GM19035 (cell line): ENCODE measurements around the gene UAP1L1.
A peak's percentile ranks its signal among the peaks of the same experiment; 100 is the strongest.
"Not testable (repeated sequence)": the region's sequence is repeated elsewhere in the genome, so short reads cannot be mapped to it uniquely, and the experiment has no call there.

ENCODE experiments used
- ATAC-seq: cut with Tn5 transposase; IDR thresholded peaks from one replicate; pipeline ENCODE4 v1.9.1; 2021; ENCODE audit not compliant: unreplicated experiment

UAP1L1 gene

DNA sequence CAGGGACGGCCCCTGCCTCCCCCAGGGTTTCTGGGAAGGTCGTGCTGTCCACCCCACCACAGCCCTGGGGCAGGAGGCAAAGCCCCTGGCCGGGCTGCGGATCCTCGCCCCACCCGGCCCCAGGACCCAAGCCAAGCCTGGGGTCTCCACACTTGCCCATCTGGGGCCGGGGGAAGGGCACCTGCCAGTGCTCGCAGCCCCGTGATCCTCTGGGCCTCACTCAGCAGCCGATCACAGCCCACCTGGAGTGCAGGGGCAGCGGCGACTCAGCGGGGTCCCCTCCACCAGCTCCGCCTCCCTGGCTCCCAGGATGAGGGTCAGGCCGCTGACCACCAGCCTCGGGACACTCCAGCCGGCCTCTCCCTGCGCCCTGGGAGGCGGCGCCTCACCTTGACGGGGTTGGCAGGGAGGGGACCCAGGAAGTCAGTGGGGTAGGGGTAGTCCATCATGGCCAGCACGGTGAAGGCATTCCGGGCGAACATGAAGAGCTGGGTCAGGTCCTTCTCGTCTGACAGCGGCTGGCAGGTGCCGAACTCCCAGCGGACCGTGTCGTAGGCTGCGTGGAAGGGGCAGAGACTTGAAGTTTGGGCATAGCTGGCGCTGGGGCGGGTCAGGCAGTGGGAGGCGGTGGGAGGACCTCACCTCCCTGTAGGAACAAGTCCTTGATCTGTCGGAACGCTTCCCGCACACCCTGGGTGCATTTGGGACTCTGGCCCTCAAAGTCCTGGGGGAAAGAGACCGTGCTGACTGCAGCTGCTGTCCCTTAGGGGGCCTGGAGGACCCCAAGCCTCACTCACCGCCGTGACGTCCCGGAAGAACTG is 35.5 kb downstream of the UAP1L1 start:
- no peak for ATAC-seq

DNA sequence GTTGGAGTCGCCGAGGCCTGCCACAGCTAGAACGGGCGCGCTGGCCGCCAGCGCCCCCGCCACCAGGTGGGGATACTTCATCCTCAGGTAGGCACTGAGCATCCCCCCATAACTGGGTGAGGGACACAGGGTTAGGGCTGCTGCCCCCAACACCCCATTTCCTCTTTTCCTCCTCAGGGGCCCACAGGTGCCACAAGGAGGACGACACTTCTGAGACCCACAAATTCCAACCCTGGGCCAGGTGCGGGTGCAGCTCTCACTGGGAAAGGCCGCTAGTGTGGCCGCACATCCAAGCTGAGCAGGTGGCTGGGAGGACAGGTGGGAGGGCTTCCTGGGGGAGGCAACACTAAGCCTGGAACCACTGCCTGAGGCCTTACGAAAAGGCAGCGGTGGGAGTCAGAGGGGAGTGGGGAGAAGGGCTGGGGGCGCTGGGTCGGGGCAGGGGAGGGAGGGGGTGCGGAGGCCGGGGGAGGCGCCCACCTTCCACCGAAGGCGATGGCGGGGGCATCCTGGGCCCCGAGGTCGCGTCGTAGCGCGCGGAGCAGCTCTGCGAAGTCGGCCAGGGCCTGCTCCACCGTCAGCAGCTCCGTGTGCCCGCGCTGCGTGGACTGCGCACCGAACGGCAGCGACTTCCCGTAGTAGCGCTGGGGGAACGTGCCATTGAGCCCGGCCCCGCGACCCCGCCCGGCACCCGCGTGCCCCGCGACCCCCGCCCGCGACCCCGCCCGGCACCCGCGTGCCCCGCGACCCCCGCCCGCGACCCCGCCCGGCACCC is 36.3 kb downstream of the UAP1L1 start:
- ATAC-seq = no peak

DNA sequence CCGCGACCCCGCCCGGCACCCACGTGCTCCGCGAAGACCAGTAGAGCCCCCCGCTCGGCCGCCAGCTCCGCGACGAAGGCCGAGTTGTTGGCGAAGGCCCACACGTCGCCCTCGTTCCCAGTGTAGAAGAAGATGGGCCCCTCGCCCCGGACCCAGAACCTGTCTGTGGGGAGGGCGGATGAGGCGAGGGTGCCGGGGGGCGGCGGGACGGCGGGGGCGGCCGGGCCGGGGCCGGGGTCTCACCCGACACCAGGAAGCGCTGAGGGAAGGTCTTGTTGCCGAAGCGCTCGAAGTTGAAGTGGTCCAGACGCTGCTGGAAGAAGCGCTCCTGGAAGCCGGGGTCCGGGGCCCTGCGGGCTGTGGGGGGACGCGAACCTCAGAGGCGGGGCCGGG is 36.9 kb downstream of the UAP1L1 start:
- no peak for ATAC-seq

DNA sequence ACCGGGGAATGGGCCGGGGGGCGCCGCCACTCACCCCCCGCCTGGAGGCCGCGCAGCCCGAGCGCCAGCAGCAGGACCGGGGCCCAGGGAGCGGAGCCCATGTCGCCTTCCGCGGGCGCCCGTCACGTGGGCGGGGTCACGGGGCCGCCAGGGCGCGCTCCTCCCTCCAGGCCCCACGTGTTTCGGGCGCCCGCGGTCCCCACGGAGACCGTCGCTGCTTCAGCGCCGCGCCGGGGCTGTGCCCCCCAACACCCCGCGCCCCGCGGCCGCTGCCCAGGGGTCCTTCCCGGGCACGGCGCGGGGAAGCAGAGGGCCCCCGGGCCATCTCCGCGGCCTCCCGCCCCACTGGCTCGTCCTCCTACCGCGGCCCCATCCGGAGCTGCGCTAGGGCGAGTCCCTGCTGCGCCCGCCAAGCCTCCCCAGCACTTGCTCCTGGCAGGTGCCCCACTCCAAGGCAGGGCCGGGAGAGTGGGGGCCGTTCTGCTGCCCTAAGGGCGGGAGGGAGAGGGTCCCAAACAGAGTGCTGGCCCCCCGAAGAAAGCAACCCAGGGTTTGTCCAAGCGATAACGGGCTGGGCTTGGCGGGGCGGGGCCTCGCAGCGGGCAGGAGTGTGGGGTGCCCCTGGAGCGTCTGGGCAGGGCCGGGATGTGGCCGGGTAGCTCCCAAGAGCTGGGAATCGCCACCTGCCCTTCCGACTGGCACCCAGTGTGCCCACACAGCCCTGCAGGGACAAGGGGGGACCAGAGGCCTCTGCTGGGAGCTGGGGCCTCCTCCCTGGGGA is 37.5 kb downstream of the UAP1L1 start, which contains the start of gene DPP7:
Gene DPP7, minus strand, starts transcription at position 121 of the 781 bp plus-strand sequence. Its CDS starts 20 bp downstream, at position 101.
- peak; percentile 70 for ATAC-seq

DNA sequence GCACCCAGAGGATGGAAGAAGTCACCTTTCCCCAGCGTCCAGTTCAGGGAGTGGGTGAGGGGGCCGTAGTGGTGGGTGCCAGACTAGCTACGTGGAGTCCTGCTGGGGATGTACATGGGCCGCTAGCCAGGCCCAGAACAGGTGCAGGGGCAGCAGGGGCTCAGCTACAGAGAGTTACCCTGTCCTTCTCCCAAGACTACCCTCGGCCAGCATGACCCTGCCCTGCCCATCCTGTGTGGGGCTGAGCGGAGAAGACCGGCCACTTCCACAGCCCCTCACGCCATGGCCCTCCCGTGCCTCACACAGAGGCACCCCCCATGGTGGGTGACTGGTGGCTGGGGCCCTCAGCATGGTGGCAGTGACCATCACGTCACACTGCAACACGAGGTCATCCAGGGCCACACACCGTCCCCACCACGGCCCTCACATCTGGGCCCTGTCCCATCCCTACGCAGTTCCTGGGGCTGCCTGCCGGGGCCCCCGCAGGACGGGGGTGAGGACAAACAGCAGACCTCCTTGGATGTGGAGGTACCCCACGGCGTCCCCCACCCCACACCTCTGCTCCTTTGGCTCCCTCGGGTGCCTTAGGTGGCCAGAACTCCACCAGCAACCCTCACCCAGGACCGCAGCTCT is 38.2 kb downstream of the UAP1L1 start:
- ATAC-seq = no peak

DNA sequence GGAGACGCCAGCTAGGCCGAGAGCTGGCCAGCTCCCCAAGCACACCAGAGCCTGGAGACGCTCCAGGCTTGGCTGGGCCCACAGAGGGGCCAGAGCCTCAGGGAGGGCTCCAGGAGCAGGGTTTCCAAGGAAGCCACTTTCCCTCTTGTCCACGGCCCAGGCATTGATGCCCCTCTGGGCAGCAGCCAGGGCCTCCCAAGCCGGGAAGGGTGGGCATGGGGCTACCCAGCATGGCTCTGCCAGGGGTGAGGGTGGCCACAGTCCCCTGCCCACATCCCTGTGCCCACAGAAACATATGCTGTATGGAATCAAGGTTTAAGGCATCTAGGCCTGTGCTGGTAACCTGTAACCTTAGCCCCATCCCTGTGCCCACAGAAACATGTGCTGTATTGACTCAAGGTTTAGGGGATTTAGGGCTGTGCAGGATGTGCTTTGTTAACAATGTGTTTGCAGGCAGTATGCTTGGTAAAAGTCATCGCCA is 38.8 kb downstream of the UAP1L1 start:
- no peak for ATAC-seq

DNA sequence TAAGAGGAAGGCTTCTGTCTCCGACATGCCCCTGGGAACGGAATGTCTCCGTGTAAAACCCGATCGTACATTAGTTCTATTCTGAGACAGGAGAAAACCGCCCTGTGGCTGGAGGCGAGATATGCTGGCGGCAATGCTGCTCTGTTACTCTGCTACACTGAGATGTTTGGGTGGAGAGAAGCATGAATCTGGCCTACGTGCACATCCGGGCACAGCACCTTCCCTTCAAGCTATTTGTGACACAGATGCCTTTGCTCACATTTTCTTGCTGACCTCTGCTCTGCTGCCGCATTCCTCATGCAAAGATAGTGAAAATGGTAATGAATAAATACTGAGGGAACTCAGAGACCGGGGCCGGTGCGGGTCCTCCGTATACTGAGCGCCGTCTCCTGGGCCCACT is 39.4 kb downstream of the UAP1L1 start:
- ATAC-seq = no peak

DNA sequence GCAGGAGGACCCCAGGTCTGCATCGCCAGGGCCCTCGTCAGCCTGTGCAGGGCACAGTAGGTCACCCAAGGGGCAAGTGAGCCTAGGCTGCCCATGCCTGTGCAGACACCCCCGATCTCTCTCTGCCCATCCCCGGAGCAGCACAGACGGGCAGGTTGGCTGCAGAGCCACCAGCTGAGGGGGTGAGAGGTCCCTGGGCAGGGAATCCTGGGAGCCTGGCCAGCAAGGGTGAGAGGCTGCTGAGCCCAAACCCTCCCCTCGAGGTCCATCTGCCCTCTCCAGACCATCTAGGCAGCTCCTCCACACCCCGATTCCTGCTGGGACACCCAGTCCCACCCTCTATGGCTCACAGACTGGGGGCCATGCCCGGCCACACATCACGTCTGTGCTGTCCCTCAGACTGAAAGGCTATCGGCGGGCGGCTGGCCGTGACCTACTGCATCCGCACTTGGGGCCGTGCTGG is 40.0 kb downstream of the UAP1L1 start:
- no peak for ATAC-seq

DNA sequence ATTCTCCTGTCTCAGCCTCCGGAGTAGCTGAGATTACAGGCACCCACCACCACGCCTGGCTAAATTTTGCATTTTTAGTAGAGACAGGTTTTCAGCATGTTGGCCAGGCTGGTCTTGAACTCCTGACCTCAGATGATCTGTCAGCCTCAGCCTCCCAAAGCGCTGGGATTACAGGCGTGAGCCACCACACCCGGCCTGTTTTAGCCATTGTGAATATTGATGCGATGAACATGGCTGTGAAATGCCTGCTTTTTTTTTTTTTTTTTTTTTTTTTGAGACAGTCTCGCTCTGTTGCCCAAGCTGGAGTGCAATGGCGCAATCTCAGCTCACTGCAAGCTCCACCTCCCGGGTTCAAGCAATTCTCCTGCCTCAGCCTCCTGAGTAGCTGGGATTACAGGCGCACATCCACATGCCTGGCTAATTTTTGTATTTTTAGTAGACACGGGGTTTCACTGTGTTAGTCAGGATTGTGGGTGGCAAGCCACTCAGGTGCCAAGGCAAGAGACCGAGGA is 40.8 kb downstream of the UAP1L1 start:
- ATAC-seq = not testable (repeated sequence)

DNA sequence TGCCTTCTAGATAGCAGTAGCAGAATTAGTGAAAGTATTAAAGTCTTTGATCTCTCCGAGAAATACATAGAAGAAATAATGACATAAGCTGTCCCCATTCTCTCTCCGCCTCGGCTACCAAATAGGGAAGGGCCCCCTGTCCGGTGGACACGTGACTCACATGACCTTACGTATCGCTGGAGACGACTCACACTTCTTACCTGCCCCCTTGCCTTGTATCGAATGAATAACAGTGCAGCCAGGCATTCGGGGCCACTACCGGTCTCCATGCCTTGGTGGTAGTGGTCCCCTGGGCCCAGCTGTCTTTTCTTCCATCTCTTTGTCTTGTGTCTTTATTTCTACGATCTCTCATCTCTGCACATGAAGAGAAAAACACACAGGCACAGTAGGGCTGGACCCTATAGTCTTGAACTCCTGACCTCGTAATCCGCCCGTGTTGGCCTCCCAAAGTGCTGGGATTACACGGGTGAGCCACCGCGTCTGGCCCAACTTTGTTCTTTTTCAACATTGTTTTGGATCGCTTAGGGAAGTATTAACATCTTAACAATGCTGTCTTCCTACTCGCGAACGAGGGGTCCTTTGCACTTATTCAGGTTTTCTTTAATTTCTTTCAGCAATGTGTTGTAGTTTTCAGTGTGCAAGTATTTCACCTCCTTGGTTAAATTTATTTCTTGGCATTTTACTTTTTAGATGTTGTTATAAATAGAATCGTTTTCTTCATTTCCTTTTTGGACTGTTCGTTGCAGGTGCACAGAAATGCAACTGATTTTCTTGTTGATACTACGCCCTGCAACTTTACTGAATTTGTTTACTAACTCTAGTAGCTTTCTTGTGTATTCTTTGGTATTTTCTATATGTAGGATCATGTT is 44.8 kb downstream of the UAP1L1 start:
- not testable (repeated sequence) for ATAC-seq

DNA sequence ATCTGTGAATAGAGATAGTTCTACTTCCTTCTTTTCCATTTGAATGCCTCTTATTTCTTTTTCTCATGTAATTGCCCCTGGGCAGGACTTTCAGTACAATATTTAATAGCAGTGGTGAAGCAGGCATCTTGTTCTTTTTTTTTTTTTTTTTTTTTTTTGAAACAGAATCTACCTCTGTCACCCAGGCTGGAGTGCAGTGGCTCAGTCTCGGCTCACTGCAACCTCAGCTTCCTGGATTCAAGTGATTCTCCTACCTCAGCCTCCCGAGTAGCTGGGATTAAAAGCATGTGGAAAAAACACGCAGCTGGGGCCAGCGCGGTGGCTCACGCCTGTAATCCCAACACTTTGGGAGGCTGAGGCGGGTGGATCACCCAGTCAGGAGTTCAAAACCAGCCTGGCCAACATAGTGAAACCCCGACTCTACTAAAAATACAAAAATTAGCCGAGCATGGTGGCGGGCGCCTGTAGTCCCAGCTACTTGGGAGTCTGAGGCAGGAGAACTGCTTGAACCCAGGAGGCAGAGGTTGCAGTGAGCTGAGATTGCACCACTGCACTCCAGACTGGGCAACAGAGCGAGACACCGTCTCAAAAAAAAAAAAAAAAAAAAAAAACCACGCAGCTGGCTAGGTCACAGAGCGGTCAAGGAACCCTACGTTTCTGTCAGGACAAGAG is 45.6 kb downstream of the UAP1L1 start:
- not testable (repeated sequence) for ATAC-seq

DNA sequence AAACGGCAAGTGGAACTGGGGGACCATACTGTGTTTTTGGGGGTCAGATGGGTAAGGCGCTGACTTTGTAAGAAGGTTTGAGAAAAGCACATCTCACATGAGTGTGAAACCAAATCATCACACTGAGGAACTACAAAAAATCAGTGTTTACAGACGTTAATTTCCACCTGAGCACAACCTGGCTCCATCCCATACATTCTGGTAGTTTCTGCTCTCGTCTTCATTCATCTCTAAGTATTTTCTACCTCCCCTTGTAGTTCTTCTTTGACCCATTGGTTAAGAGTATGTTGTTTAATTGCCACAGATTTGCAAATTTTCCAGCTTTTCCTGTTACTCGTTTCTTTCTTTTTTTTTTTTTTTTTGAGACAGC is 46.1 kb downstream of the UAP1L1 start:
- ATAC-seq = no peak

DNA sequence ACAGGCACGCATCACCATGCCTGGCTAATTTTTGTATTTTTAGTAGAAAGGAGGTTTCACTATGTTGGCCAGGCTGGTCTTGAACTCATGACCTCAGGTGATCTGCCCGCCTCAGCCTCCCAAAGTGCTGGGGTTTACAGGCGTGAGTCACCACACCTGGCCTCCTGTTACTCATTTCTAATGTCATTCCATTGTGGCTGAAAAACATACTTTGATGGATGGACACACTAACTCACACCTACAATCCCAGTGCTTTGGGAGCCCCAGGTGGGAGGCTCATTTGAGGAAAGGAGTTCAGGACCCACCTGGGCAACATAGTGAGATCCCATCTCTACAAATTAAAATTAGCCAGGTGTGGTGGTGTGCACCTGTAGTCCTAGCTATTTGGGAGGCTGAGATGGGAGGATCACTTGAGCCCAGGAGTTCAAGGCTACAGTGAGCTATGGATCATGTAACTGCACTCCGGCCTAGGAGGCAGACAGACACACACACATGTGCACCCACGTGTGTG is 46.7 kb downstream of the UAP1L1 start:
- ATAC-seq = not testable (repeated sequence)

DNA sequence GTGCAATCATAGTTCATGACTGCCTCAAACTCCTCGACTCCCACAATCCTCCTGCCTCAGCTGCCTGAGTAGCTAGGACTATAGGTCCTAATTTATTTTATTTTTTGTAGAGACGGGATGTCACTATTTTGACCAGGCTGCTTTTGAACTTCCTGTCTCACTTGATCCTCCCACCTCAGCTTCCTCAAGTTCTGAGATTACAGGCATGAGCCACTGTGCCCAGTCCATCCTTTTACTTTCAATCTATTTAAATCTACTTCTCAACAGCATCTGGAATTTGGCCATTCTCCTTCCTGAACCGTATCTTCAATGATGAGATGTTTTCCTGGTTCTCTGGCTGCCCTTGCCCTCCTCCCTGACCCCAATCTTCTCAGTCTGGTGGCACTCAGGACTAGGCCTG is 49.5 kb downstream of the UAP1L1 start:
- no peak for ATAC-seq

DNA sequence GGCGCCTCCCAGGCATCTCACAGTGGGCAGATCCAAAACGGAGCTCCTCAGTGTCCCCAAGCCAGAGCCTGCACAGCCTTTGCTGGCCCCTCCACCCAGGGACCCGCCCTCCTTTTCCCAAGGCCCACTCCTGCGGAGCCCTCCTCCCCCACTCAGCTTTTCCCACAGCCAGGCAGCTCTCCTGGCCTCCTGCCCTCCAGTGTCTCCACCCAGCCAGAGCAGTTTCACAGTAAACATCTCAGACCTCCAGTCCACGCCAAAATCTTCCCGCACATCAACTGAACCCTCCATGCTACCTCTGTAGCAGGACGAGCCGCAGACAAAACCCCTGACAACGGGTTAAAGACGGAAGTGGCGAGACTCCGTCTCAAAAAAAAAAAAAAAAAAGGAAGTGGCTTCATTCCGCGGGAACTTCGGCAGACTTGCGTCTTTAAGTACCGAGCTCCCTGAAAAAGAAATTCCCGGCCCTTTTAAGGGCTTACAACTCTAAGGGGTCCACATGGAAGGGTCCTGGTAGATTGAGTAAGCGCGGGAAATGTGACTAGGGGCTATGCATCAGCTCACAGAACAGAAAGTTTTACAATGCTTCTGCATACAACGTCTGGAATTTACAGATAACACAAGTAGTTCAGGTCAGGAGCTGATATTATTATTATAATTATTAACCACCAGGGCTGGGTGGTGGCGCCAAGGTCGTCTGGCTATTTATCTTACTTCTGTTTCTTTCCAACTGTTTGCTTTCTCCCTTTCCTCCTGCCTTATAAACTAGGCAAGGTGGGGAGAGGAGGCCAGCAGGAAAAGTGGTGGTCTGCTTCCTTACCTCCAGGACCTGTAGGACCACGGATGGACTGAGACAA is 50.2 kb downstream of the UAP1L1 start:
- ATAC-seq = no peak

DNA sequence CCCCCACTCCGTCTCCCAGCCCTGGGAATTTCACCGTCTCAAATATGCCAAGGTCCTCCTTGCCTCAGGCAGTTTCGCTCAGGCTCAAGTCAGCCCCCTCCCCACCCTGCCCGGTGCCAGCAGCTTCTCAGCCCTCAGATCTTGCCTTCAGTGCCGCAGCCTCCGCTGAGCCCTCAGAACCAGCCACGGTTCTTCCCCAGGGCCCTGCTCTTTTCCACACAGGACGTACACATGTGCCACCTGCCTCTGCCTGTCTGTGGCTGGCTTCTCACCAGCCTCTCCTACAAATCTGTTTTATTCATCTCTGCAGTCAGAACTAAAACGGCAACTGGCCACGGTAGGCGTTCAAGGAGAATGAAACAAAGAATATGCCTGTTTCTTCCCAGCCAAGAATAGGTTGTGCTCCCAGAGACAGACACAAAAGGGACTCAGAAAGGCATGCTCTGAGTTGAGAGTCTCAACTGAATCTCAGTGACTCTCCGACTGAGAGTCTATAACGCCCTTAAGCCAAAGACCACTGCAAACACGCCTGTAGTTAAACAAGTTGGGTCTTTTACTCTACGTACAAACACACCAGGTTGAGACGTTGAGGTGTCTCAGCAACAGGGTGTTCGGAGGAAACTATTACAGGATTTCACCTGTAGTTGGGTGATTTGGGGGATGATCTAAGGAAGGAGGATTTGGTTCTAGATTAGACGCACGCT is 51.0 kb downstream of the UAP1L1 start:
- ATAC-seq = no peak

DNA sequence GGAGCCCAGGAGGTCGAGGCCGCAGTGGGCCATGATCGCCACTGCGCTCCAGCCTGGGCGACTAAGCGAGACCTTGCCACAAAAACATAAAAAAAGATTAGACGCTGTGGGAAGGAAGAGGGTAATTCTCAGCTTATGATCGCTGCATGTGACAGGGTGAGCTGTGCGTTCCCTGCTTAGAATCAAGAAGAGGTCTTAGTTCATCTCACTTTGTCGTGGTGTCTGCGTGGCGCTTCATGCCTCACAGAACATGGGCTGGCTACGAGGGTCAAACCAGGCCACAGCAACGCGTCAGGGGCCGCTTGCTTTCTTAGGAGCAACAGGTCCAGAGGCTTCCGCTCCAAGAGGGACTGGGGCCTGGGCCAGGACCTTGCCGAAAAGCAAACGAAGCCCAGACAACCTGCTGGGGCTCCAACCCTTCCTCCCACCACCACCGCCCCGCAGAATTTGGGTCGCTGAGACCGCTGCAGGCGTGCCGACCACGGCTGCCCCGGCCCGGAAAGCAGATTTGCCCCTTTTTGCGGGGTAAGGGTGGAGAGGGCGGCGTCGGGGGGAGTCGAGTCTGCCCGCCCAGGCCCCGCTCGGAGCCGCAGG is 51.6 kb downstream of the UAP1L1 start:
- peak; percentile 12 for ATAC-seq
